ENCODE data around the gene RCVRN.
A peak's percentile ranks its signal among the peaks of the same experiment; 100 is the strongest.
"Not testable (repeated sequence)": the region's sequence is repeated elsewhere in the genome, so short reads cannot be mapped to it uniquely, and the experiment has no call there.

Gene RCVRN

DNA sequence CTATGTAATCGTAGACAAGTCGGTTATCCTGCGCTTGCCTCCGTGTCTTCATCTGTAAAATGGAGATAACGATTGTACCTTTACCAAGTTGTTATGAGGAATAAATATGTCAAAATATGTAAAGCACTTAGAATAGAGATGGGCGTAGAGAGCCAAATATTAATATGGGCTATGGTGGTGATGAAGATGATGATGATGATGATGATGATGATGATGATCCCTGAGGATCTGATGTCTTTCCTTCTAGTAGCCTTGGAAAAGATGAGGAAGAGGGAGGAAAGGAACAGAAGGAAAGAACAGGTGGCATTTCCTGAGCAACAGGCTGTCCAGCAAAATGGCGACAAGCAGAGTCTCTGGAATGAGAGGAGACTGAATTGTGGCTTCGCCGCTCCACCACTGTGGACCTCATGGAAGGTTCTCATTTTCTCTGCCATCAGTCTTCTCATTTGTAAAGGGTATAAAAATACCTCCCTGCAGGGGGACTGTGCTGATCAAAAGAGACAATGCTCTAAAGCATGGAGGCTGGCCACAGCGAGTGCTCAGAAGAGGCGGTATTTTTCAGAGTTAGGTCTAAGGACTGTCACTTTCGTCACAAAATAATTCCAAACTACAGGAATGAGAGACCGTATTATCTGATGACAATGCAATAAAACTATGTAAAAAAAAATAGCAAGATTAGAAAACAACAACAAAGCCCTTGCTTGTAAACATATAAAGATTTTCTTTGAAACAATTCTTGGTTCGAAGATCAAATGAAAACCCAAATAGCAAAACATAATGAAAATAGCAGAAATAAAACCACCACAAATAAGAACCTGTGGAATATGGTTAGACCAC is 17.2 kb upstream of the RCVRN start:
- DNase-seq: no peak

GRCh38 chr17:9921216-9921615 is 16.1 kb upstream of the RCVRN start:
- not testable (repeated sequence) for DNase-seq

DNA sequence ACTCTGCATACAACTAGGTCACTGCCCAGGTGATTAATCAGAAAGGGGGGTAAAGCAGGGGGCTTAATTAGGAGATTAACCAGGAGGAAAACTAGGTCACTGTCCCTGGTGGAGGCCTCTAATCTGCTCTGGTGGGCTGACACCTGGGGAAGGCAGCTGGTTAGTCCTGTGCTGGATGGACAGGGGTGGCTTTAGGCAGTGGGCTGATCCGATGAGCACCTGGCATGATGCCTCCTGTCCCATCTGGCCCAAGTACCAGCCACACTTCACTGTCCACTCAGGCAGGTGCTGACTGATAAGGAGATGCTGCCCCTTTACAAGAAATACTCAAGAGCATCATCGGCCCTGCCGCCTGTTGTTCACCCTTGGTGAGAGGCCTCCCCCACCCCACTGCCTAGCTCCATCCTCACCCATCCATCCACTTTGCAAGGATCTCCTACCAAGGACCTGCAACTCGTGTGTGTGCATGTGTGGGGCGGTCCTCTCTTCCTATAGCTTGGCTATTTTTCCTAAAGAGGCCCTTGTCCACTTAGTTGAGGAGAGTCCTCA is 13.8 kb upstream of the RCVRN start:
- no peak for DNase-seq

DNA sequence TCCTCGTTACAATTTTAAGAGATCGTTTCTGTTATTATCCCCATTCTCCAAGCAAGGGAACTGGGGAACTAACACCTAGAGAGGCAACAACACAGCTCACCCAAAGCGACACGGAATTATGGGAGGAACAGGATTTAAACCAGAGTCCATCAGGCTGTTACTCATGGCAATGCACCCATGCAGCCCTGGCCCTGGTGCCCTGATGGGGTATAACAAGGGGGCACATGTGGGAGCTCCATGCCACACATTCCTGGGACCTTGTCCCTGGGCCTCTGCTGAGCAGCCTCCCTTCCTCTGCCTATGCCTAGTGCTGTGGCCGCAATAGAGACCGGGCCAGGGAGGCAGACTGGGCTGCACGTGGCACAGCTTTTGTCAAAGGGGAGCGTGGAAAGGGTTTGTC is 13.3 kb upstream of the RCVRN start:
- DNase-seq: no peak

- no peak for DNase-seq
Measured at GRCh38 chr17:9917801-9918200, 12.7 kb upstream of the RCVRN start.

DNA sequence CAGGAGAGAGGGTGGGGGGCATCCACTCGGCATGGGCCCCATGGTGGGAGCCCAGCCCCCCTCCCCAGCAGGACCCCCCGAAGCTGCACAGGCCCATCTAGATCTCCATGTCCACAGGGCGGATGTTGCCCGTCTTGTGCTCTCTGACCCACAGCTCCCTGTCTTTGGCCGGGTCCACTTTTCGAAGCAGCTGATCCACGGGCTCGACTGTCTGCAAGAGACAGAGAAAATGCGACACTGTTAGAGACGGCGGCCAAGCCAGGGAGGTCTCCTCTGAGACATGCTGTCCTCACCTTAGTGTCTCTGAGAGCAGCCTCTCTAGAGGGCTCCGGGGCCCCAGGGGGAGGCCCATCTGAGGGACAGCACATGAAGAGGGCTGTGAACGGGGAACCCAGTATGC is 12.1 kb upstream of the RCVRN start:
- DNase-seq: no peak

DNA sequence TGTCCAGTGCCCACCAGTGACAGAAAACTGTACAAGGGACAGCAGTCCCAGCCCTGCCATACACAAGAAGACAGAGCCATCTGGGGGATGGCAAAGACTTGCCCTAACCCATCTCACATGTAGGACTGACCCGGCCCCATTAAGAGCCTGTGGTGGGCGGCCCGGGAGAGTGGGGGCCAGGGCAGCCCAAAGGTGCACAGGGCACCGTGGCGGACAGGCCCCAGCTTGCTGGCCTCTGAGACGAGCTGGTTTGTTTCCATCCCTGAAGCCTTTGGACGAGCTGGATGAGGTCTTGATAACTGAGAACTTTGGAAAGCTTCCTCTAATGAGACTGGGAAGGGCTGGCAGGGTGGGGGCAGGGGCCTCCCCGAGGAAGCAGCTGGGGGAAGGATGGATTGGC is 11.0 kb upstream of the RCVRN start:
- no peak for DNase-seq

DNA sequence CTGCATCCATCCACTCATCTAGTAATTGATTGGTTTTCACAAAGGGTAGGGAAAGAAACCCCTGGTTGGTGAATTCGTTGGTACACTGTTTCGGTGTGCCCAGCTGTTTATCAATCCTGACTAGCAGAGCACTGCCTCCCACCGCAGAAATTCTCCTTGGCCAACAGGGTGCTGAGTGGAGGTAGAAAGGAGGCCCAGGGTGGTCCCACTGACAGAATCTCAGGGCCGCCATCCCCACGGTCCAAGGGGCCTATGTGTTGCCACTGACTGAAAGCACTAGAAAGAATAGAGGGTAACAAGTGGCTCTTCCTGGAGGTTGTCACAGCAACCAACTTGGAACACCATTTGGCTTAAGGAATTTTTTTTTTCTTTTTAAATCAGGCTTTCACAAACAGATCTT is 8.4 kb upstream of the RCVRN start:
- DNase-seq: no peak

DNA sequence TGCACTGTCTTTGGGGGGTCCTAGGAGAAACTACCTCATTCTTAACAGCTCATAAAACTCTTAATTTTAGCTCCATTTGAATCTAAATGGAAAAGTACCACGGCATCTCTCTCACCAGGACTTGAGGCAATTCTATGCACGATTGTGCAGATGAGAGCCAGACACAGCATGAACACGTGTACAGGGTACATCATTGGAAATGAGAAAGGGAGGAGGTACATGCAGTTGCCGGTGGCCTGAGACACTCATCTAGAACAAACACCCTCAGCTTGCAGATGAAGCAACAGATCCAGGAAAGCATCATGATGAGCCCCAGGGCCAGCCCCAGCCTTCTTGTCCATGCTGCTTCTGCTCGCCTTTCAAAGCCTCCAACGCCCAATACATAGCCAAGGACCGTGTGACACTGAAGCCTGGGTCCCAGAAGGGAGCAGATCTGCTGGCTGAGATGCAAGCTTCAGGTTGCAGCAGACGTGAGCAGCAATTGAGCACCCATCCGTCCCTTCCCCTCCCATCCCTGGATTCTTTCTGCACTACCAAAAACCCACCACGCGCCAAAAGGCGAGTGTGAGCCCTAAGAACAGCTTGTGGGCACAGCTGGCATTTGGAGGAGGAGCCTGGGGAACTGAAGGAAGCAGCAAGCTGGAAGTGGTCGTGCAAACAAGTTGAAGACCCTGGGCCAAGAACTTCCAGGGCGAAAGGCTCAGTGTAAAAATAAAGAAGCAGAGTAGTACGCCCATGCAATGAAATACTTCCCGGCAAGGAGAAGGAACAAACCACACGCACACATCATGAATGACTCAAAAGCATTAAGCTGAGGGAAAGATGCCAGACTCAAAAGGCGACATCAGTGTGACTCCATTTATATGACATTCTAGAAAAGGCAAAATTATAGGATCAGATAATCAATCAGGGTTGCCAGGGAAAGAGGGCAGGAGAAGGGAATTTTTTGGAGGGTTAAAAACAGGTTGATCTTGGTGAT is 7.3 kb upstream of the RCVRN start:
- peak; percentile 41 for DNase-seq

DNA sequence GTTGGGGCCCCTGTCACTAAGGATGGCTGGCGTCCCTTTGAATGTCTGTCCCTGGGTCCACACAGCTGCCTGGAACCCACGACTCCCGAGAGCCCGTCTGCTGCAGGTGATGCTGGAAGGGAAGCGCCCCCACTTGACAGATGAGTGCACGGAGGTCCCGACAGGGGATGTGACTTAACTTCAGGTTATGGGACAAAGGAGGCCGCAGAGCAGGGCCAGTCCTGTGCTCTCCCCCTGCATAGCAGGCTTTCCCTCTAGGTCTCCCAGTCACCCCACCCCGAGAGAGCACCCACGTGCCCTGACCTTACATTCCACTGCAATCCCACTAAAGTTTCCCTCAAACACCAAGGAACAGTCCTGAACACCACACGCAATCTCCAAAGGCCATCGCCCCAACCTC is 6.0 kb upstream of the RCVRN start:
- no peak for DNase-seq

DNA sequence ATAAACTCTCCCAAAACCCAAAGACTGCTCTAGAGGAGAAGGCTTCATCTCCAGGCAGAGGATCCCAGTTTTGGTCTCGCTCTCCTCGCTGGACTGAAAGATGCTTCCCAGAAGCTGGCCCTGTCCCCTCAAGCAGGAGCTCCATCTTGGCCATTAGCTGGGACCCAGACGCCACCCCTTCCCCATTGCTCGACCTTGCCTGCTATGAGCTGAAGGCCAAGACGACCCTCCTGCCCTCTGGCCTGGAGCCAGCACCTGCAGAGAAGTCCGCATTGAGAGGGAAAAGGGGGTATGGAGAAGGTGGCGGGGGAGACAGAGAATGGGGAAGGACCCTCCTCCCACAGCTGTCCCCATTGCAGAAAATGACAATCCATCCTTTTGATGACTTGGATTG is 3.6 kb upstream of the RCVRN start:
- DNase-seq: no peak

DNA sequence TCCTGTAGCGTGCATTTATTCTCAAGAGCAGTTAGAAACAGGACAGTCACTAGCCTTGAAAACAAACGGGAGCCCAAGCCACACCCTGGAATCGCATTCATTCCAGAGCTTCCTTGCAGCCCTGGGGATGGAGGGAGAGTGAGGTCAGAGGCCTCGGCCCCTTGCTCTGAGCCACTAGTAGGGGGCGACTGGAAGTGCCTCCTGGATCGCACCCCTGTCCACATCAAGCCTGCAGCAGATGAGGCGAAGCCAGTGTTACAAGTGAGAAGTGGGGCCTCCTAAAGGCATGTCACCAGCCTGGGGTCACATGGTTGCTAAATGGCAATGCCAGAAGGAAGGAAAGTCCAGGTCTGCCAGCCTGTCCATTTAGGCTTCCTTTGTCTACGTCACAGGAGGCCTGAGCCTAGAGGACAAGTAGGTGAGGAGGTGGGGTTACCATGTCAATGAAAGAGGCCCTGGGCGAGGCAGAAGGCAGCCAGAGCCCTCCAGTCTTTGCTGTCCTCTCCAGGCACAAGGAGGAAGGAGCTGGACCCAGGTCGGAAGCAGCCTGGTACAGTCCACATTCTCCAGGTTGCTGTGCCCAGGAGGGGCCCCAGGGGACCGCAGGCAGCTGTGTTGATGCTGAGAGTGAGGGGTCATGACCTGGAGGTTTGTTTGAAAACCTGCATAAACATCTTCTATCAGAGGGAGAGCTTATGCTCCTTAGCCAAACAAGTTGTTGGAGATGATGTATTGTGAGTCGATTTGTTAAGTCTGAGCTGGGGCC is 3.0 kb upstream of the RCVRN start:
- DNase-seq: no peak

DNA sequence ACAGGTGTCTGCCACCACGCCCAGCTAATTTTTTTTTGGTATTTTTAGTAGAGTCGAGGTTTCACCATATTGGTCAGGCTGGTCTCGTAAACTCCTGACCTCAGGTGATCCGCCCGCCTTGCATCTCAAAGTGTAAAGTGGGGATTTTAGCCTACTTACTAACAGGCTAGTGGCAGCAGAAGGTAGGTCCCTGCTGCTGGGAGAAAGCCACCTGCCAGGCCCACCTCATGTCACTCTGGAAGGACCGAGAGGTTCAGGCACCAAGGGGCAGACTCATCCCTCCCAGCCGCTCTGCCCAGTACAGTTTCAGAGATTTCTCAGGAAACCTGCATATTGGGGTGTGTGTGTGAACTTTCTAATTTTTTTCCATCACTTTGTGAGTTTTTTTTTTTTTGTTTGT is 2.1 kb upstream of the RCVRN start:
- DNase-seq: no peak

GRCh38 chr17:9906616-9907015 is 1.5 kb upstream of the RCVRN start:
- DNase-seq: no peak

- no peak for DNase-seq
Measured at GRCh38 chr17:9905902-9906301, 831 bp upstream of the RCVRN start.

DNA sequence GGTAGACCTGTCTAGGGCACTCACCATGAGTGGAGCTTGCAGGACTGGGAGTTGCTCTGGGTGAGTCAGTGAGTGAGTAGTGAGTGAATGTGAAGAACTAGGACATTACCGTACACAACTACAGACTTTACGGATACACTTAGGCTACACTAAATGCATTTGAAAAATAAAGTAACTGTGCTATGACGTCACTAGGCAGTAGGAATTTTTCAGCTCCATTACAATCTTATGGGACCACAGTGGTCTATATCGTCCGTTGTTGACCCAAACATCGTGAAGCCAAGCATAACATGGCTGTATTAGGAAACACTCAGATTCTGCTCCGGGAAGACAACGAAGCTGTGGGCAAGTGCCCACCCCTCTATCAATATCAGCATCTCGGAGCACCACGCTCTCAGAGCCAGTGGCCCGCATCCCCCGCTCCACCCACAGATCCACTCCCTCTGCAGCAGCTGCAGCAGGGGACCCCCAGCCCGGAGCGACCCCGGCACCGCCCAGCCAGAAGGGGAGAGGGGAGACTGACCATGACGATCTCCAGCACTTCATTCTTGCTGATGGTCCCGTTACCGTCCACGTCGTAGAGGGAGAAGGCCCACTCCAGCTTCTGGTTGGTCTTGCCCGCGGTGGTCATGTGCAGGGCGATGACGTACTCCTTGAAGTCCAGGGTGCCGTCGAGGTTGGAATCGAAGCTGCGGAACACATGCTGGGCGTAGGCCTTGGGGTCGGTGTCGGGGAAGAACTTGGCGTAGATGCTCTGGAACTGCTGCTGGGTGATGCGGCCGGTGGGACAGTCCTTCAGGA is 594 bp downstream of the RCVRN start:
- no peak for DNase-seq

DNA sequence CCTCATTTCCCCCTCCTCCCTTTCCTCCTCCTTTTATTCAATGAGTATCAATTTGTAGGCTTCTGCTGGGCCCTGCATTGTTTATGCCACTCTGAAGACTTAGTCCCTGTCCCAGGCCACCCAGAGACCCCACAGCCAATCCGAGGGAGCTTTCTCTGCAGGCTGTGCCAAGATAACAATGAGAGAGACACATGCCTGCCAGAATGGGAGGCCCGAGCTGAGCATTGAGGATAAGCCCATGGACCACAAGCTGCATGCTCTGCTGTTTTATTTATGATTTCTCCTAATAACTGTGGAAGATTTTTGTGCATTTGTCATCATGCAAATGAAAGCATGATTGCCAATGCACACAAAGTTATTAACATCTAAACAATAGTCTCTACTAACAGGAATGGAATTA is 3.0 kb downstream of the RCVRN start:
- DNase-seq: no peak

DNA sequence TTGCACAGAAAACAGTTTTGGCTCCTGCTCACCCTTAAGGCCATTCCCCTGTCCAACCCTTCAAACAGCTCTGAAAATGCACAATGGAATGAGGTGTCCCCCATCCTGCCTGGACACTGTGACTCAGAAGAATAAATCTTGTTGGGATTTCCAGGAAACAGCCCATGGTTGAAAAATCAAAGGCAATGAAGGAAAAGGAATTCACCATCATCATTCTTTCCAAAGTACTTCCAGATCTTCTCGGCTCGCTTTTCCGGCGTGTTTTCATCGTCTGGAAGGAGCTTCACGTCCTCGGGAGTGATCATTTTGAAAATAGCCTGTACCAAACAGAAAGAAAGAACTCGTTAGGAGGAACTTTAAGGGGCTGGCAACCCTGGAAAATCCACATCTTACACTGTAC is 4.3 kb downstream of the RCVRN start:
- DNase-seq: peak; percentile 81

- no peak for DNase-seq
Measured at GRCh38 chr17:9900044-9900594, 5.0 kb downstream of the RCVRN start.

- no peak for DNase-seq
Measured at GRCh38 chr17:9899280-9900043, 5.6 kb downstream of the RCVRN start.

DNA sequence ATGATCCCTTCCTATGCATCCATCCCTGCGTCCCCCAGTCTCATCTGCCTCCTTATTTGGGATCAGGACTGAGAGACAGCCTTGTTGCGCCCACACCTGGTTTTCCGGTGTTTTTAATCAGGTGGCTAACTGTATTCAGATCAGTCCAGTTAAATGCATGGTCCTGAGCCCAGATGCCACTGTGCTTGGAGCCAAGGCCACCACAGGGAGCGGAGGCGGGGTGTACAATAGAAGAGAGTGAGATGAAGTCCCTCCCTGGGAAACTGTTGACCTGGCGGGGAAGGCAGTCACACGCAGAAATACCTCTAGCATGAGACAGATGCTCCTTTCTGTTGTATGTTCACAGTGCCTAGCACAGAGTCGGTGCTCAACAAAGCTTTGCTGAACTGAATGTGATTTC is 6.3 kb downstream of the RCVRN start:
- DNase-seq: no peak

Measured in fibroblast of skin of scalp (primary cell).